Mesenchymal stem cell (in vitro differentiated cells and primary cell): ENCODE measurements around the gene ARHGDIG.

Source experiments
- DNase-seq: peaks from one replicate; pipeline ENCODE4 v3.0.0-alpha.2; 2013
- H2AFZ ChIP-seq: one replicate; pipeline ENCODE4 v1.6.1; 2013; ENCODE audit warnings: low read depth, mild to moderate bottlenecking, control low read depth, inconsistent platforms, low read length, moderate library complexity
- H2AK5ac ChIP-seq: 2 replicates; pipeline ENCODE4 v1.6.1; 2013; ENCODE audit warnings: low read length, moderate library complexity, mild to moderate bottlenecking, inconsistent platforms; ENCODE audit not compliant: severe bottlenecking
- H2BK120ac ChIP-seq: one replicate; pipeline ENCODE4 v1.6.1; 2013; ENCODE audit warnings: low read depth, mild to moderate bottlenecking, inconsistent platforms, low read length, moderate library complexity
- H2BK12ac ChIP-seq, 2 experiments: one replicate each; pipeline ENCODE4 v1.6.1; 2013; ENCODE audit warnings: inconsistent platforms in 2 of 2, low read length in 2 of 2, mild to moderate bottlenecking in 2 of 2, moderate library complexity in 2 of 2, control low read depth in 1 of 2
- H2BK15ac ChIP-seq: one replicate; pipeline ENCODE4 v1.6.1; 2013; ENCODE audit warnings: mild to moderate bottlenecking, low read depth, inconsistent platforms; ENCODE audit not compliant: poor library complexity, severe bottlenecking
- H2BK5ac ChIP-seq: 2 replicates; pipeline ENCODE4 v1.6.1; 2013; ENCODE audit warnings: low read depth, mild to moderate bottlenecking, low read length, control low read depth, inconsistent platforms; ENCODE audit not compliant: poor library complexity, severe bottlenecking
- H3K14ac ChIP-seq, 2 experiments: one replicate each; pipeline ENCODE4 v1.6.1; 2013; ENCODE audit warnings: inconsistent platforms in 2 of 2, low read length in 2 of 2, control low read depth in 1 of 2, mild to moderate bottlenecking in 1 of 2, moderate library complexity in 1 of 2
- H3K18ac ChIP-seq, 2 experiments: one replicate each; pipeline ENCODE4 v1.6.1; 2013; ENCODE audit warnings: inconsistent platforms in 2 of 2, low read length in 2 of 2, control low read depth in 1 of 2, low read depth in 1 of 2, mild to moderate bottlenecking in 1 of 2
- H3K23ac ChIP-seq, 2 experiments: one replicate each; pipeline ENCODE4 v1.6.1; 2013; ENCODE audit warnings: inconsistent platforms in 2 of 2, low read length in 2 of 2, mild to moderate bottlenecking in 2 of 2, moderate library complexity in 2 of 2, control low read depth in 1 of 2
- H3K27ac ChIP-seq: 2 replicates; pipeline ENCODE4 v1.5.1; 2013; ENCODE audit warnings: mild to moderate bottlenecking, moderate library complexity, low read length, control low read depth, inconsistent platforms; ENCODE audit not compliant: poor library complexity, severe bottlenecking
- H3K27me3 ChIP-seq, 2 experiments: 2 replicates each; pipeline versions ENCODE4 v1.6.1 to v1.7.0; 2013; ENCODE audit warnings: low read length in 2 of 2, mild to moderate bottlenecking in 2 of 2, moderate library complexity in 2 of 2, control low read depth in 1 of 2, inconsistent platforms in 1 of 2; ENCODE audit not compliant: control insufficient read depth in 1 of 2, insufficient read depth in 1 of 2
- H3K36me3 ChIP-seq, 2 experiments: 2 replicates each; pipeline versions ENCODE4 v1.6.1 to v1.7.0; 2013; ENCODE audit warnings: low read length in 2 of 2, control low read depth in 1 of 2, inconsistent platforms in 1 of 2, low read depth in 1 of 2, mild to moderate bottlenecking in 1 of 2; ENCODE audit not compliant: insufficient read depth in 2 of 2, control insufficient read depth in 1 of 2
- H3K4ac ChIP-seq, 2 experiments: one replicate each; pipeline ENCODE4 v1.6.1; 2013; ENCODE audit warnings: inconsistent platforms in 2 of 2, low read length in 2 of 2, mild to moderate bottlenecking in 2 of 2, moderate library complexity in 2 of 2, control low read depth in 1 of 2, low read depth in 1 of 2
- H3K4me1 ChIP-seq: 2 replicates; pipeline ENCODE4 v1.6.1; 2013; ENCODE audit warnings: low read depth, low read length, control low read depth; ENCODE audit not compliant: control insufficient read depth, insufficient read depth
- H3K4me2 ChIP-seq: 2 replicates; pipeline ENCODE4 v1.6.1; 2013; ENCODE audit warnings: low read length, mild to moderate bottlenecking, inconsistent platforms; ENCODE audit not compliant: poor library complexity, severe bottlenecking
- H3K4me3 ChIP-seq, 2 experiments: 2 replicates each; pipeline versions ENCODE4 v1.5.1 to v1.7.0; 2013; ENCODE audit warnings: low read length in 2 of 2, mild to moderate bottlenecking in 2 of 2, control low read depth in 1 of 2, low read depth in 1 of 2; ENCODE audit not compliant: insufficient read depth in 1 of 2
- H3K79me1 ChIP-seq: replicated peaks from 2 replicates; pipeline ENCODE4 v1.6.1; 2013; ENCODE audit warnings: mild to moderate bottlenecking, control low read depth, low read length, inconsistent platforms; ENCODE audit not compliant: poor library complexity, severe bottlenecking
- H3K9ac ChIP-seq: 2 replicates; pipeline ENCODE4 v1.7.0; 2013; ENCODE audit warnings: mild to moderate bottlenecking, low read length, moderate library complexity
- H3K9me3 ChIP-seq: 2 replicates; pipeline ENCODE4 v1.7.0; 2013; ENCODE audit warnings: mild to moderate bottlenecking, low read length; ENCODE audit not compliant: control insufficient read depth
- H4K8ac ChIP-seq: one replicate; pipeline ENCODE4 v1.6.1; 2013; ENCODE audit warnings: inconsistent platforms, mild to moderate bottlenecking, low read length, moderate library complexity
- H4K91ac ChIP-seq: one replicate; pipeline ENCODE4 v1.6.1; 2013; ENCODE audit warnings: mild to moderate bottlenecking, low read length, inconsistent platforms
- WGBS: methylation state at CpG from one replicate; pipeline ENCODE4 v1.1.7; 2013; ENCODE audit warnings: mixed read lengths; 5-methylcytosine and 5-hydroxymethylcytosine counted together

ARHGDIG gene

DNA sequence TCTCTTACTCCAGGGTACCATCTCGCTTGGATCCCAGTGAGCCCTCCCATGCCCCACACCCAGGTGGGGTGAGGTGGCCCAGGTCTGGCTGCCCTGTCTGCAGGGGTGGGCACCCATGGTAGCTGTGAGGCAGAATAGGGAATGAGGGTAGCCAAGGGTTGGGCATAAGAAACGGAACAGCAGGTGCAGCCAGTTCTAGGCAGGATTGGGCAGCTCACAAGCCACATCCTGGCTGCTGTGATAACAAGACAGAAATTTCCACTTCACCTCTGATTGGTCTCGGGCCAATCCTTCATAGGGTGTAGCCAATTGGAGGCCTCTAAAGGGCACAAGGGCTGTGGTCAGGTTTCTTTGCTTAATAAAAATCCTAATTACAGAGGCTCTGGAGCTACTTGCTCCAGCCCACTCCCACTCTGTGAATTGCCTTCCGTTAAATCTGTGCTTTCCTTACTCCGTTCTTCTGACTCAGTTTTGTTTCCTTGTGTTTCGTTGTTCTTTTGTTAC is 1.5 kb upstream of the ARHGDIG start:
- Histone ChIP-seq H4K8ac (no peak overlapping the region), H3K79me1 (no peaks in the 10 kb centered on the region), H3K18ac (no peak overlapping the region), H2AFZ (no peak overlapping the region), H2BK5ac (no peak overlapping the region), H2BK15ac (no peak overlapping the region), H3K4me1 (peaks cover 22% of the 10 kb centered on the region), H2BK12ac (no peak overlapping the region), H3K4me3 (peak overlapping the region in 1 of 2 experiments; percentile 18), H3K4ac (no peak overlapping the region), H3K9me3 (no peaks in the 10 kb centered on the region), H3K9ac (no peak overlapping the region), H3K27me3 (peaks cover 47 to 51% of the 10 kb centered on the region in 2 experiments), H3K36me3 (no peaks in the 10 kb centered on the region), H4K91ac (peak overlapping the region; percentile 21), H3K27ac (no peak overlapping the region), H3K4me2 (no peak overlapping the region), H3K23ac (no peak overlapping the region), H2BK120ac (no peak overlapping the region), H2AK5ac (no peak overlapping the region), H3K14ac (no peak overlapping the region)
- 73% methylated on average over 6 of the region's 6 CpGs for WGBS
- peak; percentile 37 for DNase-seq

DNA sequence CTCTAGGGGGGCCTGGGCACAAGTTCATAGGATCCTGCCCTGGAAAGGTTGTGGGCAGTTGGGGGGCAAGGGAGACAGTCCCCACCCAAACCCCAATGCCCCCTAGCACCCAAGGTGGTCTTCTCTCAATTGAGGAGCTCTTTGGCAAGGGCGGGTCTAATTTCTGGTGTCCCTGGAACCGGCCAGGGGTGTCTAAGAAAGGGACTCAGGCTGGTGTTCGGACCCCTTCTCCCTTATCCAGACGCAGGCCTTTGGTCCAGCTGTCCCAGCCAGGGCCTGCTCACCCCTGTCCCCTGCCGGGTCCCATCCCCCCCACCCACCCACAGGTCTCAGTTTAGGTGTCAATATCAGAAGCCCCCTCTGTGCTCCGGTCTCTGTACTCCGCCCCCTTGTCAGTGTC is 860 bp upstream of the ARHGDIG start:
- 80% methylated on average over 7 of the region's 7 CpGs for WGBS
- no peak overlapping the region for H2BK12ac ChIP-seq
- no peak overlapping the region for H3K4ac ChIP-seq
- H3K4me3 ChIP-seq: no peak overlapping the region
- no peak overlapping the region for H2BK15ac ChIP-seq
- H3K27me3 ChIP-seq: peaks cover 41 to 45% of the 10 kb centered on the region in 2 experiments
- H3K27ac ChIP-seq: no peak overlapping the region
- peaks cover 22% of the 10 kb centered on the region for H3K4me1 ChIP-seq
- H3K9me3 ChIP-seq: no peaks in the 10 kb centered on the region
- H2BK120ac ChIP-seq: no peak overlapping the region
- H4K91ac ChIP-seq: no peak overlapping the region
- H3K9ac ChIP-seq: no peak overlapping the region
- no peak overlapping the region for H3K23ac ChIP-seq
- no peak overlapping the region for H2AFZ ChIP-seq
- H3K79me1 ChIP-seq: no peaks in the 10 kb centered on the region
- DNase-seq: no peak
- H3K18ac ChIP-seq: no peak overlapping the region
- no peak overlapping the region for H2AK5ac ChIP-seq
- H3K14ac ChIP-seq: no peak overlapping the region
- H3K36me3 ChIP-seq: peaks cover 0 to 6% of the 10 kb centered on the region in 2 experiments
- H2BK5ac ChIP-seq: no peak overlapping the region
- no peak overlapping the region for H3K4me2 ChIP-seq
- H4K8ac ChIP-seq: no peak overlapping the region

DNA sequence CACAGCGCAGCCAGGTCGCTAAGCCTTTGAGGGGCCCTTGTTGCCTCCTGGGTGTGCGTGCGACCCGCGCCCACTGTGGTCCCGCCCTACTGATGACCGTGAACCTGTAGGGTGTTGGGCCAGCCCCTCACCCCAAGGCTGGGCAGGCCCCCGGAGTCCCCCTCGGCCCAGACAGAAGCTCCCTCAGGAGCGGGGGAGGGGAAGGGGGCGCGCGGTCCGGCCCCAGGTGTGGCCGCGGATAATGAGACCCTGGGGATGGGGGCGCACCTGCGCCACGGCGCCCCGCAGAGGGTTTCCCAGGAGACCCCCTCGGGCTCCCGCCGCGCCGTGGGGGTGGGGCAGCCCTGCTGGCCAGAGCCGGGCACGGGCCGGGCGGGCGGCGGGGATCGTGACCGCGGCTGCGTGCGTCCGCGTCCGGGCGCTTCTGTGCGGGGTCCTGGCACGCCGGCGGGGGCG is 358 bp upstream of the ARHGDIG start:
- no peaks in the 10 kb centered on the region for H3K79me1 ChIP-seq
- no peak overlapping the region for H4K91ac ChIP-seq
- H3K27ac ChIP-seq: no peak overlapping the region
- no peak overlapping the region for H3K9ac ChIP-seq
- no peak overlapping the region for H2AFZ ChIP-seq
- H3K9me3 ChIP-seq: no peaks in the 10 kb centered on the region
- no peak overlapping the region for H3K18ac ChIP-seq
- H3K36me3 ChIP-seq: peaks cover 0 to 9% of the 10 kb centered on the region in 2 experiments
- peaks cover 19% of the 10 kb centered on the region for H3K4me1 ChIP-seq
- no peak overlapping the region for H2BK120ac ChIP-seq
- peak overlapping the region; percentile 55 for H3K4me2 ChIP-seq
- H3K23ac ChIP-seq: peak overlapping the region in 1 of 2 experiments; percentile 29
- H2BK12ac ChIP-seq: no peak overlapping the region
- no peak overlapping the region for H4K8ac ChIP-seq
- peaks cover 36 to 40% of the 10 kb centered on the region in 2 experiments for H3K27me3 ChIP-seq
- H2BK15ac ChIP-seq: peak overlapping the region; percentile 90
- 14% methylated on average over 28 of the region's 47 CpGs for WGBS
- H2BK5ac ChIP-seq: no peak overlapping the region
- no peak for DNase-seq
- H3K4ac ChIP-seq: no peak overlapping the region
- H2AK5ac ChIP-seq: no peak overlapping the region
- no peak overlapping the region for H3K4me3 ChIP-seq
- no peak overlapping the region for H3K14ac ChIP-seq

DNA sequence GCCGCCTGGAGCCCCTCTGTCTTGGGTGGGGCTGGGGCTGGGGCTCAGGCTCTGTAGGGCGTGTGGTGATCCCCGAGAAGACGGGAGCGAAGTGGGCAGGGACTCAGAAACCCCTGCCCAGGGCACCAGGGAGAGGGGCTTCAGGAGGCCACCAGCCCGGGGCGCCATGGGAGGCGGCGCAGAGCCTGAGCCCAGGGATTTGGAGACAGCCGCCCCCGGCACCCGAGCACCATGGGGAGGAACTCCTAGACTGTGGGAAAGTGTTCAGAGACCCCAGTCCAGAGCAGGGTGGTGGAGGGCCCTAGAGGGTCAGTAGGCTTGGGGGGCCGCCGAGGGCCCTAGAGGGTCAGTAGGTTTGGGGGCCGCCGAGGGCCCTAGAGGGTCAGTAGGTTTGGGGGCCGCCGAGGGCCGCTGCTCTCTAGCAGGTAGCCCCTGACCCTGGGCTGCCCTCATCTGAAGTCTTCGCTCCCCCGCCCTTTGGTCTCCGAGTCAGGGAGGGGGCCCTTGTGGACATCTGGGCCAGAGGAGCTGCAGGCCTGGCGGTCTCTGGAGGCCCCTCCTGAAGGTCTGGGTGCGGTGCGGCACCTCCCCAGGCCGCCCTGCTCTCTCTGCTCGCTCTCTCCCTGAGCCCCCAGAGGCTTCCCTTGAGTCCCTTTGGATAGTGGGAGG is 734 bp downstream of the ARHGDIG start:
- H3K4me3 ChIP-seq: no peak overlapping the region
- no peak overlapping the region for H3K9ac ChIP-seq
- H3K18ac ChIP-seq: no peak overlapping the region
- H3K14ac ChIP-seq: no peak overlapping the region
- no peak overlapping the region for H3K27ac ChIP-seq
- H2AK5ac ChIP-seq: no peak overlapping the region
- peaks cover 17% of the 10 kb centered on the region for H3K4me1 ChIP-seq
- no peaks in the 10 kb centered on the region for H3K9me3 ChIP-seq
- no peaks in the 10 kb centered on the region for H3K79me1 ChIP-seq
- H3K36me3 ChIP-seq: peaks cover 0 to 14% of the 10 kb centered on the region in 2 experiments
- H2BK12ac ChIP-seq: no peak overlapping the region
- DNase-seq: no peak
- no peak overlapping the region for H4K91ac ChIP-seq
- H3K4ac ChIP-seq: no peak overlapping the region
- WGBS: 58% methylated on average over 23 of the region's 27 CpGs
- no peak overlapping the region for H2BK120ac ChIP-seq
- peaks cover 33 to 36% of the 10 kb centered on the region in 2 experiments for H3K27me3 ChIP-seq
- H2BK15ac ChIP-seq: no peak overlapping the region
- peak overlapping the region; percentile 71 for H3K4me2 ChIP-seq
- no peak overlapping the region for H2BK5ac ChIP-seq
- no peak overlapping the region for H2AFZ ChIP-seq
- H3K23ac ChIP-seq: no peak overlapping the region
- no peak overlapping the region for H4K8ac ChIP-seq
